Measurements from ENCODE around the gene COPE. TPM values are rescaled to one million over a fixed set of nuclear protein-coding genes. Genes with fewer than 3 reads are reported as not detected.

The COPE gene
- total and polyA plus RNA-seq, 5 experiments from 2014 or later: 145 to 259 (median 224) TPM

GRCh38 chr19:18866800-18867123 lies 52.4 kb downstream of the COPE start:
- POLR2A ChIA-PET: interaction anchor here (0.6 kb wide), 3 partner anchors 22 to 455 kb away, joined by 3 to 7 read pairs (median 3); no protein-coding TSS in a partner anchor
- no peaks in the 10 kb centered on the region for H3K9me3 Mint-ChIP-seq
- peaks cover 0 to 13% (median 3%) of the 10 kb centered on the region in 5 donors for H3K27me3 Mint-ChIP-seq
- H3K4me1 Mint-ChIP-seq: peaks cover 7 to 11% (median 9%) of the 10 kb centered on the region in 4 donors
- peaks cover 0 to 55% (median 1%) of the 10 kb centered on the region in 3 donors for H3K36me3 Mint-ChIP-seq
- DNase-seq (no peak), ATAC-seq (no peak)
- peak overlapping the region in 1 of 10 donors; percentile 13 for H3K27ac Mint-ChIP-seq
- no peak overlapping the region for H3K4me3 Mint-ChIP-seq

- DNase-seq (peak in 9 of 10 donors; percentile 16 to 72 (median 59)), ATAC-seq (peak; percentile 80 to 84)
- Mint-ChIP-seq H3K27me3 (peaks cover 0 to 8% (median 0%) of the 10 kb centered on the region in 5 donors), H3K4me1 (peaks cover 4 to 8% (median 6%) of the 10 kb centered on the region in 4 donors), H3K36me3 (peaks cover 0 to 61% (median 3%) of the 10 kb centered on the region in 3 donors), H3K4me3 (no peak overlapping the region), H3K9me3 (no peaks in the 10 kb centered on the region), H3K27ac (peak overlapping the region in 1 of 10 donors; percentile 48)
- POLR2A ChIA-PET: interaction anchor here (0.6 kb wide), 1 partner anchor 454 kb away, joined by 7 read pairs; no protein-coding TSS in a partner anchor
Measured at GRCh38 chr19:18865973-18866799, 53.0 kb downstream of the COPE start.

DNA sequence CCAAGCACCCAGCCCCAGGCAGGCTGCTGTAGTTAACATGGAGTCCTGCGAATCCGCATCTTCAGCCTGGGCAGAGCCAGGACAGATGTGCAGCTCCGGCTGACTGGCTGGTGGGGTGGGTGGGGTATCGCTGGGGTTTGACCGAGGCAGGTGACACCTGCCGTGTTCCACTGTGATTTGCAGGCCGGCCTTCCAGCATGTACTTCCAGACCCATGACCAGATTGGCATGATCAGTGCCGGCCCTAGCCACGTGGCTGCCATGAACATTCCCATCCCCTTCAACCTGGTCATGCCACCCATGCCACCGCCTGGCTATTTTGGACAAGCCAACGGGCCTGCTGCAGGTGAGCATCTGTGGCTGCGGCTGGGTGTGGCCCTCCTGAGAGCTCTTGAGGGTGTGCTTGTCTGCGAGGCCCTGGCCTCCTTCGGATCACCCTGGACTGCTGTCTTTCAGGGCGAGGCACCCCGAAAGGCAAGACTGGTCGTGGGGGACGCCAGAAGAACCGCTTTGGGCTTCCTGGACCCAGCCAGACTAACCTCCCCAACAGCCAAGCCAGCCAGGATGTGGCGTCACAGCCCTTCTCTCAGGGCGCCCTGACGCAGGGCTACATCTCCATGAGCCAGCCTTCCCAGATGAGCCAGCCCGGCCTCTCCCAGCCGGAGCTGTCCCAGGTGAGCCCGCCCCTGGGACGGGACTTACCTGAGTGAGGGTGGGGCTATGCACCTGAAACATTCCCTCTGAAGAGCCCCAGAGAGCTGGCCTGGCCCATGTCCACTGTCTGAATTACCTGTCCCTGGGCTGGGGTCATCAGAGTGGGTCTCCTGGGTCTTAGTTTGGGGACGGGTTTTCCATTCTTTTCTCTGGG lies 53.8 kb downstream of the COPE start:
- Mint-ChIP-seq H3K27me3 (no peaks in the 10 kb centered on the region), H3K27ac (peak overlapping the region in 1 of 10 donors; percentile 48), H3K9me3 (no peaks in the 10 kb centered on the region), H3K36me3 (peaks cover 0 to 69% (median 3%) of the 10 kb centered on the region in 3 donors), H3K4me3 (no peak overlapping the region), H3K4me1 (peaks cover 0 to 2% (median 2%) of the 10 kb centered on the region in 4 donors)
- DNase-seq (no peak), ATAC-seq (no peak)
- POLR2A ChIA-PET: no interaction called here

GRCh38 chr19:18863843-18864362 lies 55.3 kb downstream of the COPE start:
- Mint-ChIP-seq H3K4me1 (peaks cover 0 to 2% (median 2%) of the 10 kb centered on the region in 4 donors), H3K27ac (peak overlapping the region in 1 of 10 donors; percentile 68), H3K27me3 (no peaks in the 10 kb centered on the region), H3K4me3 (no peak overlapping the region), H3K36me3 (peaks cover 0 to 82% (median 3%) of the 10 kb centered on the region in 3 donors), H3K9me3 (no peaks in the 10 kb centered on the region)
- ATAC-seq (no peak), DNase-seq (no peak)
- POLR2A ChIA-PET: no interaction called here

GRCh38 chr19:18862976-18863842 lies 56.0 kb downstream of the COPE start:
- Mint-ChIP-seq H3K4me3 (no peak overlapping the region), H3K4me1 (peaks cover 0 to 2% (median 2%) of the 10 kb centered on the region in 4 donors), H3K9me3 (no peaks in the 10 kb centered on the region), H3K36me3 (peaks cover 0 to 87% (median 3%) of the 10 kb centered on the region in 3 donors), H3K27ac (peak overlapping the region in 1 of 10 donors; percentile 8), H3K27me3 (no peaks in the 10 kb centered on the region)
- ATAC-seq: no peak
- POLR2A ChIA-PET: no interaction called here
- DNase-seq: no peak

DNA sequence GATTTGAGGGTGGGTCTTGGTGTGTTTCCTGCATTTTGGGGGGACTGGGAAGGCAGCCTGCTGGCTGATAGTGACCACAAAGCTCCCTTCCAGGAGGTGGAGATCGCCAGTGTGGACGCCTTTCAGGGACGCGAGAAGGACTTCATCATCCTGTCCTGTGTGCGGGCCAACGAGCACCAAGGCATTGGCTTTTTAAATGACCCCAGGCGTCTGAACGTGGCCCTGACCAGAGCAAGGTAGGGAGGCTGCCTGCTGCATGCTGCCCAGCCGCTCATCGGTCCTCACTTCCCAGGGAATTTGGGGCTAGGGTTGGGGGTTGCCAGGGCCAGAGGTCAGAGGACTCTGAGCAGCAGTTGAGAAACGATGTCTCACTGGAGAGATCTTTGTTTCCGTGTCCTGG lies 57.3 kb downstream of the COPE start:
- POLR2A ChIA-PET: interaction anchor here (0.7 kb wide), 1 partner anchor 1396 kb away, joined by 3 read pairs; no protein-coding TSS in a partner anchor
- DNase-seq: no peak
- Mint-ChIP-seq H3K27ac (peak overlapping the region in 1 of 10 donors; percentile 24), H3K9me3 (no peaks in the 10 kb centered on the region), H3K4me3 (no peak overlapping the region), H3K27me3 (no peaks in the 10 kb centered on the region), H3K36me3 (peaks cover 0 to 92% (median 5%) of the 10 kb centered on the region in 3 donors), H3K4me1 (peaks cover 0 to 2% (median 2%) of the 10 kb centered on the region in 4 donors)
- no peak for ATAC-seq

- DNase-seq: no peak
- POLR2A ChIA-PET: no interaction called here
- Mint-ChIP-seq H3K4me1 (peaks cover 0 to 2% (median 2%) of the 10 kb centered on the region in 4 donors), H3K27me3 (no peaks in the 10 kb centered on the region), H3K36me3 (peaks cover 0 to 94% (median 12%) of the 10 kb centered on the region in 3 donors), H3K9me3 (no peaks in the 10 kb centered on the region), H3K4me3 (no peak overlapping the region), H3K27ac (peak overlapping the region in 4 of 10 donors; percentile 20 to 69 (median 54))
- no peak for ATAC-seq
Measured at GRCh38 chr19:18861235-18861634, 58.0 kb downstream of the COPE start.

- Mint-ChIP-seq H3K27me3 (no peaks in the 10 kb centered on the region), H3K4me1 (peaks cover 0 to 2% (median 2%) of the 10 kb centered on the region in 4 donors), H3K27ac (peak overlapping the region in 3 of 10 donors; percentile 63 to 69 (median 68)), H3K9me3 (no peaks in the 10 kb centered on the region), H3K36me3 (peaks cover 0 to 94% (median 13%) of the 10 kb centered on the region in 3 donors), H3K4me3 (no peak overlapping the region)
- DNase-seq (no peak), ATAC-seq (no peak)
- POLR2A ChIA-PET: no interaction called here
Measured at GRCh38 chr19:18860725-18861124, 58.5 kb downstream of the COPE start.

DNA sequence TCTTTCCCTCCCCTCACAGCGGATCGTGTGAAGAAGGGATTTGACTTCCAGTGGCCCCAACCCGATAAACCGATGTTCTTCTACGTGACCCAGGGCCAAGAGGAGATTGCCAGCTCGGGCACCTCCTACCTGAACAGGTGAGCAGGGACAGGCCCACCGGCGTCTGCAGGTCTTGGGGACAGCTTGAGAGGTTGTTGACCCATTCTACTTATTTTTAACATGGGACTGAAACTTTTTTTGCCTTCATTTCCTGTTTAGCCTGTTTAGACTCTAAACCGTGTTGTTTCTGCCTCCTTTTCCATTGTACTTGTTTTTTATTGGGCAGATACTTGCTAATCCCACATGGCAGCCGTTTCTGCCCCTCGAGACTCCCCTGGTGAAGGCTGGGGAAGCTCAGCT lies 58.9 kb downstream of the COPE start:
- Mint-ChIP-seq H3K27me3 (no peaks in the 10 kb centered on the region), H3K36me3 (peaks cover 0 to 93% (median 13%) of the 10 kb centered on the region in 3 donors), H3K9me3 (no peaks in the 10 kb centered on the region), H3K27ac (peak overlapping the region in 1 of 10 donors; percentile 68), H3K4me3 (no peak overlapping the region), H3K4me1 (peaks cover 0 to 2% (median 2%) of the 10 kb centered on the region in 4 donors)
- ATAC-seq: no peak
- POLR2A ChIA-PET: no interaction called here
- DNase-seq: no peak

GRCh38 chr19:18859676-18860301 lies 59.4 kb downstream of the COPE start:
- Mint-ChIP-seq H3K27ac (peak overlapping the region in 1 of 10 donors; percentile 57), H3K4me1 (peaks cover 0 to 3% (median 2%) of the 10 kb centered on the region in 4 donors), H3K36me3 (peaks cover 0 to 93% (median 13%) of the 10 kb centered on the region in 3 donors), H3K9me3 (no peaks in the 10 kb centered on the region), H3K27me3 (no peaks in the 10 kb centered on the region), H3K4me3 (no peak overlapping the region)
- no peak for ATAC-seq
- POLR2A ChIA-PET: no interaction called here
- DNase-seq: no peak

DNA sequence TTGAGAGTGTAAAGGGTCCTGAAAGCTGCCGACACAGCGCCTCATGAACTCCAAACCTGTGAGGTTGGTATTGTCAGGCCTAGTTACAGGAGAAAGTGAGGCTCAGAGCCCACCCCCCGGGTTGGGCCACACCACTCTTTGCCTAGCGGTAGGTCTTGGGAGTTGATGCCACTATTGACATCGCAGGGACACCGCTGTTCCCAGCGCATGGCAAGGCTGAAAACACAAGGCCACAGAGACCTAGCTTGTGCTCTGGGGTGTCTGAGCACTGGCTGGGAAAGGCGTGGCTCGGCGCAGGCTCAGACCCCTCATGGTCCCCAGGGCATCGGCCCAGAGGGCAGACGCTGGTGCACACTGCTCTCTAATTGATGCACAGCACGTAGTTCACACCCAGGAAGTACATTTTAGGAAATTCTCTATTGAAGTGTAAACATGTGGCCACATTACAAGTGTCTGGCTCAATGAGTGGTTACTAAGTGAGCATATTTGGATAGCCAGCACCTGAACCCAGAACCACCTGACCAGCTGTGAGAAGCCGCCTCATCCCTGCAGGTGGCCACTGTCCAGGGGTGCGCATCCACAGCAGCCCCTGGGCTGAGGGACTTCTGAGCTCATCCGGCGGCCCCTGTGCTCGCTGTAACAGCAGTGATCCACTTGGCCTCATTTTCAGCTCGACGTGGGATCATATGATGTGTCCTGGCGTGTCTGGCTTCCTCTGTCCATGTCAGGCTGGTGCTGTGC lies 60.1 kb downstream of the COPE start:
- H3K4me1 Mint-ChIP-seq: peaks cover 0 to 3% (median under 1%) of the 10 kb centered on the region in 4 donors
- peaks cover 0 to 92% (median 12%) of the 10 kb centered on the region in 3 donors for H3K36me3 Mint-ChIP-seq
- no peaks in the 10 kb centered on the region for H3K9me3 Mint-ChIP-seq
- H3K27me3 Mint-ChIP-seq: no peaks in the 10 kb centered on the region
- ATAC-seq (no peak), DNase-seq (no peak)
- peak overlapping the region in 2 of 10 donors; percentile 10 to 57 for H3K27ac Mint-ChIP-seq
- H3K4me3 Mint-ChIP-seq: no peak overlapping the region
- POLR2A ChIA-PET: interaction anchor here (0.5 kb wide), 1 partner anchor 1102 kb away, joined by 7 read pairs; no protein-coding TSS in a partner anchor
